SKM-1 (cell line): Measurements from ENCODE around the gene FBXW8.

Experiments used
- DNase-seq: peaks from one replicate; lab custom pipeline; 2025; ENCODE audit not compliant: unreplicated experiment; lab: John Stamatoyannopoulos, UW

FBXW8 gene

GRCh38 chr12:116885491-116885890, 25.3 kb upstream of the FBXW8 start:
- DNase-seq: peak; percentile 51

GRCh38 chr12:116887244-116887643, 23.5 kb upstream of the FBXW8 start:
- DNase-seq: no peak

GRCh38 chr12:116887897-116888296, 22.9 kb upstream of the FBXW8 start:
- DNase-seq: no peak

- no peak for DNase-seq
Observed at GRCh38 chr12:116890330-116890729, 20.4 kb upstream of the FBXW8 start.

GRCh38 chr12:116891019-116891418, 19.7 kb upstream of the FBXW8 start:
- no peak for DNase-seq

- DNase-seq: no peak
Observed at GRCh38 chr12:116892349-116893140, 18.2 kb upstream of the FBXW8 start.

GRCh38 chr12:116894913-116895312, 15.8 kb upstream of the FBXW8 start:
- no peak for DNase-seq

GRCh38 chr12:116896411-116896924, 14.3 kb upstream of the FBXW8 start:
- no peak for DNase-seq

GRCh38 chr12:116897476-116897875, 13.3 kb upstream of the FBXW8 start:
- DNase-seq: no peak

GRCh38 chr12:116898669-116899068, 12.1 kb upstream of the FBXW8 start:
- no peak for DNase-seq

GRCh38 chr12:116901612-116902011, 9.1 kb upstream of the FBXW8 start:
- DNase-seq: no peak

- DNase-seq: no peak
Observed at GRCh38 chr12:116903818-116904217, 6.9 kb upstream of the FBXW8 start.

- no peak for DNase-seq
Observed at GRCh38 chr12:116906285-116906684, 4.5 kb upstream of the FBXW8 start.

GRCh38 chr12:116910280-116910644, 488 bp upstream of the FBXW8 start:
- DNase-seq: no peak

GRCh38 chr12:116915326-116915725, 4.6 kb downstream of the FBXW8 start:
- no peak for DNase-seq

- no peak for DNase-seq
Observed at GRCh38 chr12:116916122-116916521, 5.4 kb downstream of the FBXW8 start.

GRCh38 chr12:116916714-116917114, 6.0 kb downstream of the FBXW8 start:
- no peak for DNase-seq

- DNase-seq: no peak
Observed at GRCh38 chr12:116918464-116918863, 7.7 kb downstream of the FBXW8 start.

- DNase-seq: no peak
Observed at GRCh38 chr12:116919247-116919661, 8.5 kb downstream of the FBXW8 start.

GRCh38 chr12:116919706-116920485, 9.1 kb downstream of the FBXW8 start:
- no peak for DNase-seq

- no peak for DNase-seq
Observed at GRCh38 chr12:116920939-116921338, 10.2 kb downstream of the FBXW8 start.
